DOHH2 (cell line): ENCODE measurements around the gene CFAP52.
"Not testable (repeated sequence)": the region's sequence is repeated elsewhere in the genome, so short reads cannot be mapped to it uniquely, and the experiment has no call there.

ENCODE experiments used
- H3F3A ChIP-seq: fragments of 200-600 bp; sonication (generic), shearing (Covaris generic); 2 replicates; pipeline ENCODE4 v1.6.0; 2016; ENCODE audit warnings: antibody characterized with exemption, mild to moderate bottlenecking; ENCODE audit not compliant: control insufficient read depth, insufficient read depth
- H3K27ac ChIP-seq: fragments of 200-600 bp; sonication (generic); 2 replicates; pipeline ENCODE4 v1.5.1; 2014; ENCODE audit warnings: low read depth, mild to moderate bottlenecking, low read length, moderate library complexity
- H3K27me3 ChIP-seq: fragments of 200-600 bp; sonication (generic); 2 replicates; pipeline ENCODE4 v1.6.1; 2014; ENCODE audit warnings: mild to moderate bottlenecking, low read length, mixed read lengths; ENCODE audit not compliant: control insufficient read depth
- H3K36me3 ChIP-seq: fragments of 200-600 bp; sonication (generic); 2 replicates; pipeline ENCODE4 v1.6.1; 2014; ENCODE audit warnings: mild to moderate bottlenecking, low read length, moderate library complexity, mixed read lengths; ENCODE audit not compliant: control insufficient read depth
- H3K4me1 ChIP-seq: fragments of 200-600 bp; sonication (generic); 2 replicates; pipeline ENCODE4 v1.6.1; 2014; ENCODE audit warnings: mild to moderate bottlenecking, low read length, mixed read lengths; ENCODE audit not compliant: control insufficient read depth
- H3K4me2 ChIP-seq: fragments of 200-600 bp; sonication (generic); 2 replicates; pipeline ENCODE4 v1.6.0; 2014; ENCODE audit warnings: mild to moderate bottlenecking, low read length, moderate library complexity
- H3K4me3 ChIP-seq: fragments of 200-600 bp; sonication (generic); 2 replicates; pipeline ENCODE4 v1.5.1; 2014; ENCODE audit warnings: mild to moderate bottlenecking, low read length, mixed read lengths
- H3K79me2 ChIP-seq: fragments of 200-600 bp; sonication (generic); 2 replicates; pipeline ENCODE4 v1.6.1; 2014; ENCODE audit warnings: mild to moderate bottlenecking, low read length, mixed read lengths; ENCODE audit not compliant: control insufficient read depth
- H3K9me2 ChIP-seq: fragments of 200-600 bp; sonication (generic); replicated peaks from 2 replicates; pipeline ENCODE4 v1.6.1; 2014; ENCODE audit warnings: mild to moderate bottlenecking, low read length, mixed read lengths; ENCODE audit not compliant: control insufficient read depth
- H3K9me3 ChIP-seq: fragments of 200-600 bp; sonication (generic); 2 replicates; pipeline ENCODE4 v1.6.1; 2014; ENCODE audit warnings: antibody characterized with exemption, low read length, mixed read lengths; ENCODE audit not compliant: control insufficient read depth, insufficient read depth
- H4K20me1 ChIP-seq: fragments of 200-600 bp; sonication (generic); 2 replicates; pipeline ENCODE4 v1.6.0; 2014; ENCODE audit warnings: low read depth, mild to moderate bottlenecking, antibody characterized with exemption, low read length, moderate library complexity; ENCODE audit not compliant: control insufficient read depth, insufficient read depth
- EZH2phosphoT487 ChIP-seq: fragments of 200-600 bp; sonication (generic); IDR thresholded peaks from 2 replicates; pipeline ENCODE4 v1.6.1; 2017; ENCODE audit warnings: borderline replicate concordance, mild to moderate bottlenecking, antibody characterized with exemption, low read length, moderate library complexity, mixed read lengths
- TF ChIP-seq, protein P1 (sequence below): fragments of 200-600 bp; sonication (generic); IDR thresholded peaks from one replicate; pipeline ENCODE4 v1.5.1; 2014; ENCODE audit warnings: antibody characterized with exemption, mild to moderate bottlenecking, low read depth, low read length; ENCODE audit not compliant: poor library complexity, severe bottlenecking

The CFAP52 gene

GRCh38 chr17:9661027-9661426 lies 84.6 kb downstream of the CFAP52 start:
- Histone ChIP-seq H3K4me1 (no peaks in the 10 kb centered on the region), H3K27ac (no peak overlapping the region), H3K4me3 (no peak overlapping the region), H3K36me3 (no peaks in the 10 kb centered on the region), H3F3A (no peaks in the 10 kb centered on the region), H3K9me3 (no peaks in the 10 kb centered on the region), H3K79me2 (no peaks in the 10 kb centered on the region), H3K4me2 (no peak overlapping the region), H3K9me2 (no peaks in the 10 kb centered on the region), H4K20me1 (no peaks in the 10 kb centered on the region), H3K27me3 (no peaks in the 10 kb centered on the region)
- TF ChIP-seq, protein P1, sequence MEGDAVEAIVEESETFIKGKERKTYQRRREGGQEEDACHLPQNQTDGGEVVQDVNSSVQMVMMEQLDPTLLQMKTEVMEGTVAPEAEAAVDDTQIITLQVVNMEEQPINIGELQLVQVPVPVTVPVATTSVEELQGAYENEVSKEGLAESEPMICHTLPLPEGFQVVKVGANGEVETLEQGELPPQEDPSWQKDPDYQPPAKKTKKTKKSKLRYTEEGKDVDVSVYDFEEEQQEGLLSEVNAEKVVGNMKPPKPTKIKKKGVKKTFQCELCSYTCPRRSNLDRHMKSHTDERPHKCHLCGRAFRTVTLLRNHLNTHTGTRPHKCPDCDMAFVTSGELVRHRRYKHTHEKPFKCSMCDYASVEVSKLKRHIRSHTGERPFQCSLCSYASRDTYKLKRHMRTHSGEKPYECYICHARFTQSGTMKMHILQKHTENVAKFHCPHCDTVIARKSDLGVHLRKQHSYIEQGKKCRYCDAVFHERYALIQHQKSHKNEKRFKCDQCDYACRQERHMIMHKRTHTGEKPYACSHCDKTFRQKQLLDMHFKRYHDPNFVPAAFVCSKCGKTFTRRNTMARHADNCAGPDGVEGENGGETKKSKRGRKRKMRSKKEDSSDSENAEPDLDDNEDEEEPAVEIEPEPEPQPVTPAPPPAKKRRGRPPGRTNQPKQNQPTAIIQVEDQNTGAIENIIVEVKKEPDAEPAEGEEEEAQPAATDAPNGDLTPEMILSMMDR, result no peak
- TF ChIP-seq EZH2phosphoT487, result no peak

GRCh38 chr17:9663511-9663910 lies 87.1 kb downstream of the CFAP52 start:
- H3F3A ChIP-seq, H3K36me3 ChIP-seq, H4K20me1 ChIP-seq, H3K27ac ChIP-seq, H3K9me3 ChIP-seq, H3K27me3 ChIP-seq, H3K4me2 ChIP-seq, H3K79me2 ChIP-seq, H3K4me1 ChIP-seq, H3K4me3 ChIP-seq, H3K9me2 ChIP-seq: not testable (repeated sequence)

GRCh38 chr17:9666461-9667050 lies 90.1 kb downstream of the CFAP52 start:
- Histone ChIP-seq H4K20me1 (no peaks in the 10 kb centered on the region), H3K36me3 (no peaks in the 10 kb centered on the region), H3K79me2 (no peaks in the 10 kb centered on the region), H3K9me2 (no peaks in the 10 kb centered on the region), H3K4me1 (no peaks in the 10 kb centered on the region), H3F3A (no peaks in the 10 kb centered on the region), H3K4me3 (no peak overlapping the region), H3K27me3 (no peaks in the 10 kb centered on the region), H3K27ac (no peak overlapping the region), H3K4me2 (no peak overlapping the region), H3K9me3 (no peaks in the 10 kb centered on the region)
- TF ChIP-seq EZH2phosphoT487, result no peak
- TF ChIP-seq, protein P1, result no peak

GRCh38 chr17:9668517-9668916 lies 92.1 kb downstream of the CFAP52 start:
- Histone ChIP-seq H4K20me1 (no peaks in the 10 kb centered on the region), H3K4me3 (no peak overlapping the region), H3K4me1 (no peaks in the 10 kb centered on the region), H3K79me2 (no peaks in the 10 kb centered on the region), H3K4me2 (no peak overlapping the region), H3K9me3 (no peaks in the 10 kb centered on the region), H3K9me2 (no peaks in the 10 kb centered on the region), H3K36me3 (no peaks in the 10 kb centered on the region), H3K27ac (no peak overlapping the region), H3F3A (no peaks in the 10 kb centered on the region), H3K27me3 (no peaks in the 10 kb centered on the region)
- TF ChIP-seq EZH2phosphoT487, result no peak
